AG04450 (cell line): ENCODE results near the gene WDR70. TPM values are rescaled to one million over a fixed set of nuclear protein-coding genes. Genes with fewer than 3 reads are reported as not detected.

Experiments used
- CTCF ChIA-PET: fragments of 300-600, 350-600 bp; formaldehyde crosslinking; extraction: SDS; loops from one replicate; lab custom pipeline; 2022; ENCODE audit warnings: antibody characterized with exemption, inconsistent platforms; lab: Charles Lee
- POLR2A ChIA-PET: fragments of 350-600 bp; formaldehyde crosslinking; extraction: SDS; loops from one replicate; lab custom pipeline; 2021; ENCODE audit warnings: antibody characterized with exemption, inconsistent platforms; lab: Yijun Ruan, JAX
- DNase-seq: peaks from one replicate; pipeline ENCODE4 v3.0.0-alpha.2; 2011; ENCODE audit warnings: low read depth, low spot score
- H3K27ac ChIP-seq: one replicate; pipeline ENCODE4 v1.5.1; 2012; ENCODE audit warnings: low read depth, low read length, control low read depth
- H3K27me3 ChIP-seq: one replicate; pipeline ENCODE4 v1.6.0; 2012; ENCODE audit warnings: low read length; ENCODE audit not compliant: control insufficient read depth, insufficient read depth
- H3K4me3 ChIP-seq: 2 replicates; pipeline ENCODE4 v1.5.1; 2011; ENCODE audit warnings: mild to moderate bottlenecking, low read depth, low read length, control low read depth
- H3K9me3 ChIP-seq: 2 replicates; pipeline ENCODE4 v1.5.1; 2012; ENCODE audit warnings: low read length; ENCODE audit not compliant: control insufficient read depth, insufficient read depth
- CTCF ChIP-seq: IDR thresholded peaks from 2 replicates; pipeline ENCODE4 v1.5.1; 2011; ENCODE audit warnings: low read depth, low read length, control low read depth, inconsistent platforms
- polyA plus RNA-seq: library from polyadenylated mRNA; depleted of rRNA; stranded (reverse); fragments of >200 nt; gene quantifications from 2 replicates; pipeline ENCODE4 v1.2.3, GENCODE V29; 2011

Gene WDR70
- polyA plus RNA-seq, 1 experiment: 38.5 TPM

- no peak overlapping the region for H3K4me3 ChIP-seq
- peaks cover 2% of the 10 kb centered on the region; the same call in 1 of the 2 replicates for H3K9me3 ChIP-seq
- H3K27ac ChIP-seq: no peak overlapping the region
- no peaks in the 10 kb centered on the region for H3K27me3 ChIP-seq
- no peak for TF ChIP-seq CTCF
- POLR2A ChIA-PET: no interaction called here
- CTCF ChIA-PET: interaction anchor here (1.1 kb wide), 1 partner anchor 437 kb away, joined by 3 read pairs; no protein-coding TSS in a partner anchor
- DNase-seq: no peak
Measured at GRCh38 chr5:37755581-37755980, 376.5 kb downstream of the WDR70 start.

- DNase-seq: no peak
- CTCF ChIA-PET: interaction anchor here (1.1 kb wide), 1 partner anchor 437 kb away, joined by 3 read pairs; no protein-coding TSS in a partner anchor
- POLR2A ChIA-PET: no interaction called here
Measured at GRCh38 chr5:37756248-37756647, 377.1 kb downstream of the WDR70 start.

GRCh38 chr5:37757980-37758582 lies 379.0 kb downstream of the WDR70 start:
- CTCF ChIA-PET: interaction anchor here (0.9 kb wide), 1 partner anchor 345 kb away, joined by 3 read pairs; no protein-coding TSS in a partner anchor
- no peak for DNase-seq
- POLR2A ChIA-PET: interaction anchor here (0.5 kb wide), 1 partner anchor 139 kb away, joined by 4 read pairs; no protein-coding TSS in a partner anchor
- no peaks in the 10 kb centered on the region for H3K27me3 ChIP-seq
- TF ChIP-seq CTCF: no peak
- H3K4me3 ChIP-seq: no peak overlapping the region
- H3K9me3 ChIP-seq: peaks cover 2% of the 10 kb centered on the region; the same call in 1 of the 2 replicates
- no peak overlapping the region for H3K27ac ChIP-seq

More at GRCh38 chr5:37756248-37756647, 377.1 kb downstream of the WDR70 start:
- peaks cover 2% of the 10 kb centered on the region; the same call in 1 of the 2 replicates for H3K9me3 ChIP-seq
- H3K4me3 ChIP-seq: no peak overlapping the region
- H3K27ac ChIP-seq: no peak overlapping the region
- TF ChIP-seq CTCF: no peak
- H3K27me3 ChIP-seq: no peaks in the 10 kb centered on the region

GRCh38 chr5:37767251-37767650 lies 388.1 kb downstream of the WDR70 start:
- TF ChIP-seq CTCF: no peak
- Histone ChIP-seq H3K9me3 (no peaks in the 10 kb centered on the region), H3K4me3 (no peak overlapping the region), H3K27ac (no peak overlapping the region), H3K27me3 (no peaks in the 10 kb centered on the region)
- ChIA-PET CTCF (no interaction called here), POLR2A (no interaction called here)
- no peak for DNase-seq

GRCh38 chr5:37767961-37768360 lies 388.8 kb downstream of the WDR70 start:
- no peak overlapping the region for H3K4me3 ChIP-seq
- no peaks in the 10 kb centered on the region for H3K27me3 ChIP-seq
- DNase-seq: no peak
- ChIA-PET CTCF (no interaction called here), POLR2A (no interaction called here)
- no peak overlapping the region for H3K27ac ChIP-seq
- no peak for TF ChIP-seq CTCF
- no peaks in the 10 kb centered on the region for H3K9me3 ChIP-seq
